ENCODE results near the gene ANKH. TPM values are rescaled to one million over a fixed set of nuclear protein-coding genes. Genes with fewer than 3 reads are reported as not detected.

ANKH gene
- total and polyA plus RNA-seq, 2 of the 13 experiments (the other 11 are each of a cell fraction or from before 2014, with no cell fraction given) = 25.0 to 36.0 TPM

- TF ChIP-seq GMEB2 (CRISPR knock-in tag; IDR thresholded peaks at IDR 0.05; ENCODE audit: low read depth) (no peak), ZBTB43 (CRISPR knock-in tag; conservative IDR thresholded peaks at IDR 0.05) (no peak), RARA (CRISPR knock-in tag; IDR thresholded peaks at IDR 0.05) (peak; percentile 82), ZHX2 (IDR thresholded peaks at IDR 0.05; ENCODE audit: low read depth) (no peak), ZHX2 (CRISPR knock-in tag; IDR thresholded peaks at IDR 0.05; ENCODE audit: borderline replicate concordance) (no peak), ZNF792 (CRISPR knock-in tag; IDR thresholded peaks at IDR 0.05) (no peak), HOXA7 (CRISPR knock-in tag; IDR thresholded peaks at IDR 0.05) (no peak), RXRB (CRISPR knock-in tag; IDR thresholded peaks at IDR 0.05; ENCODE audit: borderline replicate concordance) (0 out of 2 replicates have a peak, but pooled peaks have one; percentile 22), SP5 (CRISPR knock-in tag; IDR thresholded peaks at IDR 0.05; ENCODE audit: borderline replicate concordance, low read depth) (0 out of 2 replicates have a peak, but pooled peaks have one; percentile 9), ZNF644 (CRISPR knock-in tag; IDR thresholded peaks at IDR 0.05; ENCODE audit: low read depth) (0 out of 2 replicates have a peak, but pooled peaks have one; percentile 39), HMG20B (CRISPR knock-in tag; conservative IDR thresholded peaks at IDR 0.05) (no peak), TCF7 (IDR thresholded peaks at IDR 0.05; ENCODE audit: low read depth) (peak; percentile 79), SOX5 (CRISPR knock-in tag; IDR thresholded peaks at IDR 0.05; ENCODE audit: borderline replicate concordance) (peak; percentile 25; the same call in 1 of the 2 replicates), SIN3B (IDR thresholded peaks at IDR 0.05; ENCODE audit: low read length) (no peak), HHEX (CRISPR knock-in tag; IDR thresholded peaks at IDR 0.05) (0 out of 2 replicates have a peak, but pooled peaks have one; percentile 33), BHLHE40 (IDR thresholded peaks at IDR 0.05; ENCODE audit: low read length) (peak; percentile 61), NR2C2 (CRISPR knock-in tag; IDR thresholded peaks at IDR 0.05; ENCODE audit: borderline replicate concordance) (no peak), ARID5B (CRISPR knock-in tag; IDR thresholded peaks at IDR 0.05) (peak; percentile 79)
These were observed 29.5 kb downstream of the ANKH start (continued) for GRCh38 chr5:14842117-14842516.
